IPS-11a (cell line): ENCODE measurements around the gene IL10RA.
"Not testable (repeated sequence)": the region's sequence is repeated elsewhere in the genome, so short reads cannot be mapped to it uniquely, and the experiment has no call there.

Experiments
- H3K4me3 ChIP-seq: one replicate; pipeline ENCODE4 v1.5.1; 2013; ENCODE audit warnings: low read depth, low read length, control low read depth

The IL10RA gene

DNA sequence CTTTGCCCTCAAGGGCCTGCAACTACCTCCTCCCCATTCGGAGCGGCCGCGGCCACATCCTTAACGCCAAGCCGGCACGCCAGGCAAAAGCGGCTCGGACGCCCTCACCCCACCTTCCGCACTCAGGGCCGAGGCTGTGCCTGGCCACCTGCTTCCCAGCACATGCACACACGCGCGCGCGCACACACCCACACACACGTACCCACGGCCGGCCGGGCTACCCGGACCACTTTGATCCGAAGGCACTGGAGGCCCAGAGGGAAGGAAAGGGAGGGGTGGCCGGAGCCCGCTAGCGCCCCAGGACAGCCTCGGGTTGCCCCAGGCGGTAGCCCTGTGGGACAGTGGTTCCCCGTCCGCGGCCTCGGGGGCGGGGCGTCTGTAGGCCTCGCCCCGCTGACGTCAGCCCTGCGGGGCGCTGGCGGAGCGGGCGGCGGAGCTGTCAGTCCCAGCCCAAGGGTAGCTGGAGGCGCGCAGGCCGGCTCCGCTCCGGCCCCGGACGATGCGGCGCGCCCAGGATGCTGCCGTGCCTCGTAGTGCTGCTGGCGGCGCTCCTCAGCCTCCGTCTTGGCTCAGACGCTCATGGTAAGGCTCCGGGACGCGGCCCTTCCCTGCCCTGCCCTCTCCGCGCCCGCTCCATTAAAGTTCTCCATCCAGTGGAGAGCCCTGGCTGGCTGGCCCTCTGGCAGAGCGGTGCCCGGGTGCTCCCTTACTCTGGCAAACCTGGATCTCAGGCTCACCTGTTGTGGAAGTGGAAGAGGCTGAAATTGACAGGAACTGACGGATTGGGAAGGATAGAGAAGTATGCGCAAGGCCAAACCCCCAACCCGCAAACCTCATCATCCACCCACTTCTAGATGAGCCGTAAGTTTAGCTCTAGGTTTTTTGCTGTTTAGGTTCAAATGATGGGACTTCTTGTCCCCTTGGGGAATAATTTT is at the start of gene IL10RA:
Gene IL10RA, plus strand, starts transcription at position 442 of the 935 bp plus-strand sequence. Its CDS starts 74 bp downstream, at position 516.
- peak within 1 kb of the TSS; percentile 58 for H3K4me3 ChIP-seq

DNA sequence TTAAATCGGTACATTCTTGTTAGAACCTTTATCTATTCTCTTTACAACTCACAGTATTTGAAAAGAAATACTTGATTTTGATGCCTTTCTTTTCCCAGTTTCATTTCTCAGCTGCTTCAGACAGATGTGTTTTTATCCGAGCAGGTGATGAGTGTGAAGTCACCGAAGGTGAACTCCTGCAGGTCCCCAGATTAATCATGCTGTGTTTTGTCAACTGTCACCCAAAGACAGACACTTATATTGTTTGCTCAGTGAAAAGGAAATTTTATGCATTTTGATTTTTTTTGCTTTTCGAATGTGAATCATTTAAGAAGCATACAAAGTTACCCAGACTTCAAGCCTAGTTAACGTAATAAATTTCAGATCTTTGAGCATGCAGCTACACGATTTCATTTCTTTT is 49.2 kb upstream of the IL10RA start:
- no peak overlapping the region for H3K4me3 ChIP-seq

DNA sequence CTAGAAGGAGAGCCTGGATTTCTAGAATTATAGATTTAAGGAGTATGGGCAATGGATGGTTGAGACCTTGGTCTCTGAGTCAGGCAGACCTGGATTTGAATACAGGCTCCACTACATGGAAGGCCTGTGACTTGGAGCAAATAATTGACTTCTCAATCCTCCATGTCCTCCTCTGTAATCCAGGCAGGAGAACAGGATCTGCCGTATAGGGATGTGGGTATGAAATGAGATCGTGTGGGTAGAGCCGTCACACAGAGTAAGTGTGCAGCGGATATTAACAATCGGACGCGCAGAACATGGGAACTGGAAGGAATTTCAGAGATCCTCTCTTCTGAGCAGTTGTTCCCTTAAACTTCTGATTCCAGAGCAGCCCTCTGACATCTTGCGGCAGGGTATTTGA is 45.5 kb upstream of the IL10RA start:
- H3K4me3 ChIP-seq = no peak overlapping the region

DNA sequence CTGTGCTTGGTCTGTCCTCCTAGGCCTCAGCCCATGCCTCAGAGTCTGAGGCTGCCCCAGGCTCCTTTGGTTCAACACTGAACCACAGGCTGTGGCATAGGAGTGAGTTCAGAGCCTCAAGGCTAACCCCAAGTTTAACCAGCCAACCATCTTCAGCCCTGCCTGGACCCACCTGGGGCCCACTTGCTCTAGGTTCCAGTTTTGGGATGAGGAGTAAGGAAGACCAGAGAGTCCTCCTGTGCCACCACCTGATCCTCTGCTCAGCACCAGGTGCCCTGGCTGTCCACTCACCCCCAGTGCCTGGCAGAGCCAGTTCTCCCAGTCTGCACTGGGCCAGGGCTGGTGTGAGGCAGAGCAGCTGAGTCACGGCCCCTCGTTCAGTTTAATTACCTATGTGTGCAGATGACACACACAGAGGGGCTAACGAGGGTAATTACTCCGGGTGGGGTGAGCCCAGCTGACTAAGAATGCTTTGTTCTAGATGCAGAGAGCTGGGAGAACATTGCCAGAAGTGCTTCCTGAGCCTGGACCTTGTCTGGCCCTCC is 45.0 kb upstream of the IL10RA start:
- no peak overlapping the region for H3K4me3 ChIP-seq

DNA sequence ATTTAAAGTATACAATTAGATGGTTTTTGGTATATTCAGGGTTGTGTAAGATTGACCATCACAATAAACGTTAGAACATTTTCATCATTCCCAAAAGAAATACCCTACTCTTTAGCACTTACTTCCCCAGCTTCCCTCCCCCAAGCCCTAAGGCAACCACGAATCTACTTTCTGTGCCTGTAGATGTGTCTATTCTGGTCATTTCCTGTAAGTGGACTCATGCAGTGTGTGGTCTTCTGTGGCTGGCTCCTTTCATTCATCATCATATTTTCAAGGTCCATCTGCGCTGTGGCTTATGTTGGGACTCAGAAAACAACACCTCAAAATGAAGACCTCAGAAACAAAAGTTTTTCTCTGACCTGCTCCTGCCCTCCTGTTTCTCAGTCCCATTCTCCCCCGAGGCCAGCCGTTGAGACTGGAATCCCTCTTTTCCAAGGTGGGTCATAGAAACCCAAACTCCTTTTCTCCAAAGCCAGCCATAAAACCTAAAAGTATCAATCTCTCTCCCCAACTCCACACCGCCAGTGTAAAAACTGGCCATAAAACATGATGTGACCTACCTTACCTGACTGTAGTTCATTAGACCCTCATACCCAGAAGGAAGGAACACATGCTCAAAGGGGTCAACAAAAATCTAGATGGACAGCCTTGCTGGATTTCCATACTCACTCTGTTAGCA is 44.1 kb upstream of the IL10RA start:
- H3K4me3 ChIP-seq = no peak overlapping the region

DNA sequence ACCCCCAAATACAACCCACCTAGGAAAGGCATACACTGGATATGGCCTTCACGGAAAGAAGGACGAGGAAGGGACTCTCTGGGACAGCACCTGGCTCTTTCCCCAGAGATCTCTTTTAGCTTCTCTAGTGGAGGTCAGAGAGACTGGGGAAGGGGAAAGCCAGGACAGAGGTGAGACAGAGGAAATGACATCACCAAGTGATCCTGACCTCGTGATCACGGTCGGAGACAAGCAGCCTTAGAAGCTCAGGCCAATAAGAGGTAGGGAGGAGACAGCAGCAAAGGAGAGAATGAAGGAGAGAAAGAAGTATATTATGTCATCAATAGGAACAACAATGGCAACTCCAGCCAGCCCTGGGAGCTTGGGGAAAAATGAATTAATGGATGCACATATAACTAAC is 41.6 kb upstream of the IL10RA start:
- no peak overlapping the region for H3K4me3 ChIP-seq

DNA sequence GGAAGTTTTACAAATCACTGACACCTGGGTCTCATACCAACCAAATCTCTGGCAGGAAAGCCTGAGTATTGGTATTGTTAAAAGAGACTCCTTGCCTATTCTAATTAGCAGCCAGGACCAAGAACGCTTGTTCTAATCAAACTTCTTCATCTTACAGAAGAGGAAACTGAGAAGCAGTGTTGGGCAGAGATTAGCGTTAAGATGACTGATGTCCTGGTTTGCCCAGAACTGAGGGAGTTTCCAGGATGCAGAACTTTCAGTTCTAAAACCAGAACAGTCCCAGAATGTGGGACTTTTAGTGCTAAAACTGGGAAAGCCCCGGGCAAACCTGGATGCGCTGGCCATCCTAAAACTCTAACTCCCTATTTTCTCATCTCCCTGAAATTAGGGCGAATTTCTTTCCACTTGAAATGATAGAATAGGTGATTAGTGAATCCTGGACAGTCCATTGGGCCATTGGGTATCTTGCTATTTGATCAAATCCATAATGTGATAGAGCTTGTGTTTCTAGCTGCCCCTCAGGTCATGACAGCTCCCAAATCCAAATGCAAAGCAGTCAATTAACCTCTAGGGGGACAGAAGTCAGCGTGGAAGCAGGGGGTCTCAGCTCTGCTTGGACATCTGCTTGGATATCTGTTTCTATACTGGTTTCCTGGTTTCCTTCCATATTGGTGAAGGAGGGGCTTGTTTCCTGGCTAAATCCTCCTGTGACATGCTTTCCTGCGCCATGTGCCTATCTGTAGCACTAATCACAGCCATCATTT is 41.0 kb upstream of the IL10RA start:
- no peak overlapping the region for H3K4me3 ChIP-seq

DNA sequence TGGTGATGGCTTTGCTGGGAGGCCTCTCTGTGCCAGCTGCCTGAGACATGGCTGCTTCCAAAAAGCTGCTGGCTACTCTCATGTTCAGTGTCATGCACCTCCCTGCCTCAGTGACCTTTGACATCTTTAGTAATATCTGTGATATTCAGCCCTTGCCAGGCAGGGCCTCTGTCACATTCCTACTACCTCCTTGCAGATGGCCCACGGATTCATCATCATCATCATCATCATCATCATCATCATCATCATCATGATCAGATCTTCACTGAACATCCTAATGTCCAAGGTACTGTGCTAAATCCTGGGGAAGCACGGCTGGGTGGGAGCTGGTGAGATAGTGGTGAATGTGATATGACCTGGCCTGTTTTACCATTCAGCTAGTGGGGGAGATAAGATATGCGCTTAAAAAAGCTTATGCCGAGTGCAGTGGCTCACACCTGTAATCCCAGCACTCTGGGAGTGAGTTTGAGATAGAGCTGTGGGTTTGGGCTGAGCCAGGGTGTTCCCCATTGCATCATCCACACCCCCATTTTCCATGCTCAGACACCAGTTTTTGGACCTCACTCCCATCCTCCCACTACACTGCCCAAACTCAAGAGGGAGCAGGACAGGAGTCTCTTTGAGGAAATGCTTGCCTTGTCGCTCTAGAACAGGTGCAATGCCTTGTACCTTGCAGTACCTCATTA is 39.9 kb upstream of the IL10RA start:
- H3K4me3 ChIP-seq = no peak overlapping the region

DNA sequence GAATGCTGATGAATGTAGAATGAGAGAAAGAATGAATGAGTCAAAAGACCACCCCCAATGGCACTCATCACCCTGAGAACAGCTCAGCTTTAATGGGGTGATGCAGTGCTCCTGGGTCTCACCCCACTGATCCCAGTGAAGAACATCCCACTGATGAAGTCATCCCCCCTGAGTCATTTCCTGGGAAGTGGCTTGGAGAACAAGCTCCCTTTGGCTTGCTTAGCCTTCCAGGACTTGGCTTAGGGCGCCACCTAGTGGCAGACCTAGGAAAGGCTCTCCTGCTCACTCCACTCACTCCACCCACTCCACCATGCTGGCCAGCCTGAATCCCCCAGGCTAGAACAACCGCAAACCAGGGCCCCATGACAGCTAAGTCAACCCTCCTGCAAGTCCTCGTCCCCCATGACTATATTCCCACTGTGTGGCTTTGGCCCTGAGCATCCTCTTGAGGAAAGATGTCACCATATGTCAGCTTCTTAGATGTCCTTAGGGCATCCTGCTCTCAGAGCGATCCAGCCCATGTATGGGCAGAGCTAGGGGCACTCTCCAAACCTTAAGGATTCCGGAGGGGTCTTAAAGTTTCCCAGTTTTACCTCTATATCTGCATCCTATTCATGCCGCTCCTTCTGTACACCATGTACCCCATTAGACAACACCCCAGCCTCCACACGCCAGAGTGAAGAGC is 39.2 kb upstream of the IL10RA start:
- H3K4me3 ChIP-seq = no peak overlapping the region

DNA sequence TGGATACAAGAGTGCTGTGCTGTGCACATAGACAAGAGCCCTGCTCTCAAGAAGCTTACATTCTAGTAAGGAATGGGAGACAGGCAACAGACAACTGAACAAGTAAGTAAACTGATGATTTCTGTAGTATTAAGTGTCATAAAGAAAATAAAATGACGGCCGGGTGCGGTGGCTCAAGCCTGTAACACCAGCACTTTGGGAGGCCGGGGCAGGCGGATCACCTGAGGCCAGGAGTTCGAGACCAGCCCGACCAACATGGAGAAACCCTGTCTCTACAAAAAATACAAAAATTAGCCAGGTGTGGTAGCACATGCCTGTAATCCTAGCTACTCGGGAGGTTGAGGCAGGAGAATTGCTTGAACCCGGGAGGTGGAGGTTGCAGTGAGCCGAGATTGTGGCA is 38.4 kb upstream of the IL10RA start:
- not testable (repeated sequence) for H3K4me3 ChIP-seq

DNA sequence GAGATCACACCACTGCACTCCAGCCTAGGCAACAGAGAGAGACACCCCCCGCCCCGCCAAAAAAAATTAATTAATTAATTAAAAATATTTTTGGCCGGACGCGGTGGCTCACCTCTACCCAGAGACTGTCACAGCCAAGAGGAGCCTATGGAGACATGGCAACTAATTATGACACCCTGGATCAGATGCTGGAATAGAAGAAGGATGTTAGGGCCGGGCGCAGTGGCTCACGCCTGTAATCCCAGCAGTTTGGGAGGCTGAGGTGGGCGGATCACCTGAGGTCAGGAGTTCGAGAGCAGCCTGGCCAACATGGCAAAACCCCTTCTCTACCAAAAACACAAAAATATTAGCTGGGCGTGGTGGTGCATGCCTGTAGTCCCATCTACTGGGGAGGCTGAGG is 37.7 kb upstream of the IL10RA start:
- not testable (repeated sequence) for H3K4me3 ChIP-seq

DNA sequence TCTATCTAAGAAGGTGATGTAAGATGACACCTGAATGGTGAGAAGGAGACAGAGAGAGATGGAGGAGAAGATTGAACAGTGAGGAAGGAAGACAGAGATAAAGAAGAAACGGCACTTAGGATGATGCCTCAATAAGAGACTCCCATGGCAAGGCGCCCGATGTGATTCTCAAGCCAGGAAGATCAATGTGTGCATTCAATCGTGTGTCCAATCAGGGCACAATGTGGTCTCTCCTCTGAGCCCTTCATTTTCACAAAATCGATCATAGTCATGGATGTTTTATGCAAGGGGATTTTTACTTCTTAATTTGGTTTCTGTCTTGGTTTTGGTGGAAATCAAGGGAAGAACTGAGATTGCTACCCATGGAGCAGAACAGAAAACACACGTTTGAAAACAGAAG is 37.1 kb upstream of the IL10RA start:
- H3K4me3 ChIP-seq = no peak overlapping the region

DNA sequence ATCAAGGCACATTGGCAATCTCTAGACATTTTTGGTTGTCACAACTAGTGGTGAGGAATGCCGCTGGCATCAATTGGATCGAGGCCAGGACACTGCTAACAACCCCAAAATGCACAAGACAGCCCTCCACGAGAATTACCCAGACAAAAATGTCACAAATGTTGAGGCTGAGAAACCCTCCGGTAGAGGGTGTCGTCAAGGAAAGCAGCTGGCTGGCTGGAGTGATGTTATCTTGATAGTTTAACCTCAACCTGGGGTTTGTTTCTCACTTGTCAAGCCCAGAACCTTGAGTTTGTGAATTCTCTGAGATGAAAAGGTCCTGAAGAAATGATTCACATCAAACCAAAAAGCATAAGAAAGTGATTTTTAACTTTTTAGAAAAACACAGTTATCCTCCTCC is 35.9 kb upstream of the IL10RA start:
- no peak overlapping the region for H3K4me3 ChIP-seq

DNA sequence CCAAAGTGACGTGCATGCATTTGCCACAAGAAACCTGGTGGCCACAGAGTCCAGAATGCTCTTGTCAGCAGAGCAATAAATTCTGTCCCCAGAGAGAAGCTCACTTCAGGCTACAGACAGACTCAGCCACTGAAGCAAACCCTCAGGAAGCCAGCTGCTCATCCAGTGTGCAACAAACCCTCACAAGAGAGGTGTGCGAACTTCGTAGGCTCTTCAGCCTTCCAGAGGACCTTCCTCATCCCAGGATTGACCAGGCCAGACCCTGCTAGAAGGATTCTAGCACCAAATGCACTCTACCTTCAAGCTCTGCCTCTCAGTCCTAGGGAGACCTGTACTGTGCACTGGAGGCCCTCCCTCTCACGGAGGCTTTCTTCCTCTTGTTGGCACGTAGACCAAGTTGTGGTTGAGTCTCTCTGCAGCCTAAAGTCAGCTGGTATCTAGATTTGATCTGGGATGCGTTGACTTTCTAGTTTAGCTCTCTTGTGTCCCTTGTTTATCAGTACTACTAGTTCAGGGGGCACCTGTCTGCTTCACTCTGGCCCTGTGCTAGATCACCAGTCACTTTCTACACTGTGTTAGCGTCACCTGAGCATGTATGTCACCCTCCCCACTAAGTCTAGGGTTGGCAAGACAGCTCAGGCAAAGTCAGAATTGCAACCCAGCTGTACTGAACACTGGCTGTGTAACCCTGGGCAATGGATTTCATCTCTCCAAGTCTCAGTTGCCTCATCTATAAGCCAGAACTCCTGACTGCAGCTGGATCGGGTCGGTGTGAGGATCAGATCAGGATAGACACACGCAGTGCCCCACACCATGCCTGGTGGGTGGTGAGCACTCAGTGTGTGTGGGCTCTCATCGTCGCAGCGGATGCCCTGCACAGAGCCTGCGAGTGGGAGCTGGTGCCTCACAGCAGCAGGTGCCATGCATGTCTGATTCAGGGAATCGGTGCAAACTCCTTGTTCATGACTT is 34.9 kb upstream of the IL10RA start:
- H3K4me3 ChIP-seq = no peak overlapping the region

DNA sequence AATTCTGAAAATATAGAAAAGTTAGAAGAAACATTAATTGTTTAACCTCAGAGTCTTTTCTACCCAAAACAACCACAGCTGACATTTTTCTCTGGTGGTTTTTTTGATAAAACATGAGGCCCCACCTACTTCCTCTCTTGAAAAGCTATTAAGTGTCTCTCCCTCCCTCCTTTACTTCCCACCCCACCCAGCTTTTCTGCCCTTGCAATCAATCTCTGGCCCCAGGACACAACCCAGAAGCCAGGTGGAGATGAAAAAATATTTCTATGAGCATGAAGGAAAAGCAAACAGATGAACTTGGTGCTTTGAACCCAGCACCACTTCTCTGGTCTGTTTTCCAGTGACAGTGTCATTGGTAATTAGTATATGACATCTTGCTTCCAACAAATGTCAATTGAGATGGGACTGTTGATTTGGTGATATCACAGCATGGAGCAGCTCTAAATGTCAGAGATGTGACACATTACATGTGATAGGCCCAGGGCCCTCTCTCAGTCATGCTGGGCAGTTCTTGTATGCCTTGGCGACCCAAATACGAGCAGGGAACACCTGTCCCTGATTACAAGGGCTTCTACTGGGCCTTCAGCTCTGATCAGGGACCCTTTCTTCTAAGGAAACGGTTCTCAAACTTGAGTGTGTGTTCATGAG is 33.0 kb upstream of the IL10RA start:
- H3K4me3 ChIP-seq = no peak overlapping the region

DNA sequence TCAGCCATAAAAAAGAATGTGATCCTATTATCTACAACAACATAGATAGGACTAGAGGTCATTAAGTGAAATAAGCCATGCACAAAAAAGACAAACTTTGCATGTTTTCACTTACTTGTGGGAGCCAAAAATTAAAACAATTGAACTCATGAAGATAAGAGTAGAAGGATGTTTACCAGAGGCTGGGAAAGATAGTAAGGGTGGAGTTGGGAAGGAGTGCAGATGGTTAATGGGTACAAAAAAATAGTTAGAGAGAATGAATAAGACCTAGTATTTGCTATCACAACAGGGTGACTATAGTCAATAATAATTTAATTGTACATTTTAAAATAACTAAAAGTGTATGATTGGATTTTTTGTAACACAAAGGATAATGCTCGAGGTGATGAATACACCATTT is 27.2 kb upstream of the IL10RA start:
- no peak overlapping the region for H3K4me3 ChIP-seq

DNA sequence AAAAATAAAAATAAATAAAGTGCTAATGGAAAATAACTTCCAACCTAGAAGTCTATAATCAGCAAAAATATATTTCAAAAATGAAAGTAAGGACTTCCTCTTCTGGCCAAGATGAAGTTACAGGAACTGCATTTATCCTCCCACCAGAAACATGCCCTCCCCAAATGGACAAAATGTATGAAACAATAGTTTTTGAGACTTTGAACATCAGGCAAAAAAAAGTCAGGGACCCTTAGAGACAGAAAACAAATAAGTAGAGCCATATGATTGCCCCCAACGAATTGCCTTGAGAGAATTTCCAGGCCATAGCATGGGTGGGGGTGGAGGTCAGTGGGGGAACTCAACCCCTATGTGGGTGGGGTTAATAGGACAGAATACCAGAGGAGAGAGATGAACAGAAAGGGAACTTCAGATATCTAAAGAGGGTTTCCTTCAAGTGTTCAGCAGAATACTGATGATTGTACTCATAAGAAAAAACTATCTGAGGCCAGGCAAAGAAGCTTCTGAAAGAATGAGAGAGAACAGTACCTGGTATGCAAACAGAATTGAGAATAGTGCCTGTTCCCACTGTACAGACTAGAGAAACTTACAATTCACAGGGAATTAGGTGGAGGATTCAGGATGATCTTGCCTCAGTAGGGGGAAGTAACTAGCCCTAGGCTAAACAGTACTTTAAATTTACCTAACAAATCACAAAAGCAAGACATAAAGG is 26.6 kb upstream of the IL10RA start:
- H3K4me3 ChIP-seq = no peak overlapping the region

DNA sequence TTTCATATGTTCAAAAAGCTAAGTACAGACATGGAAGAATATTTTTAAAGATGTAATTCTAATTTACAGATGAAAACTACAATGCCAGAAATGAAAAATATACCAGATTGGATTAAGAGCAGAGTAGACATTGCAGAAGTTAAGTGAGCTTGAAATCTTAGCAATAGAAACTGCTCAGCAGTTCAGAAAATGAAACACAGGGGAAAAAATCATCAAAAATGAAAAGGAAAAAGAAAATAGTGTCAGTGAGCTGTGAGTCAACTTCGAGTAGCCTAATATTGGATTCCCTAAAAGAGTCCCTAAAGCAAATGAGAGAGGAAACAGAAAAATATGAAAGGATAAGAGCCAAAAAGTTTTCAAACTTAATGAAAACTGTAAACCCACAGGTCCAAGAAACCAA is 25.8 kb upstream of the IL10RA start:
- H3K4me3 ChIP-seq = no peak overlapping the region
